IMR-90 (cell line): ENCODE results near the gene SEC24D. TPM values are rescaled to one million over a fixed set of nuclear protein-coding genes. Genes with fewer than 3 reads are reported as not detected.

ENCODE experiments used
- ATAC-seq: fragments of 200-7000 bp; cut with Tn5 transposase; 2 replicates; pipeline ENCODE4 v1.9.1; 2020; ENCODE audit warnings: low read depth, mild to moderate bottlenecking, moderate library complexity
- BruUV-seq: library from RNA; stranded (reverse); fragments of 400-500 nt; replicated peaks from 2 replicates; lab custom pipeline; 2021; lab: Mats Ljungman, UMichigan
- CTCF ChIA-PET: fragments of 300-600 bp; formaldehyde crosslinking; extraction: SDS; loops from one replicate; lab custom pipeline; 2021; ENCODE audit warnings: antibody characterized with exemption; lab: Yijun Ruan, JAX
- POLR2A ChIA-PET: fragments of 300-600 bp; sonication (Branson Sonifier 250); formaldehyde crosslinking; loops from one replicate; lab custom pipeline; 2022; ENCODE audit warnings: antibody characterized with exemption; ENCODE audit not compliant: unreplicated experiment; lab: Charles Lee
- DNase-seq: peaks from one replicate; pipeline ENCODE4 v3.0.0; 2013
- H2AFZ ChIP-seq: replicated peaks from 2 replicates; pipeline ENCODE3; 2013; ENCODE audit warnings: low read length, mild to moderate bottlenecking; ENCODE audit not compliant: poor library complexity
- H2AK5ac ChIP-seq: 2 replicates; pipeline ENCODE4 v1.6.1; 2013; ENCODE audit warnings: low read depth, low read length, inconsistent platforms
- H2AK9ac ChIP-seq: replicated peaks from 2 replicates; pipeline ENCODE3; 2013; ENCODE audit warnings: mild to moderate bottlenecking, low read depth, low read length, moderate library complexity; ENCODE audit not compliant: poor library complexity
- H2BK120ac ChIP-seq: 2 replicates; pipeline ENCODE4 v1.6.1; 2013; ENCODE audit warnings: low read depth, low read length, inconsistent platforms
- H2BK15ac ChIP-seq: 3 replicates; pipeline ENCODE4 v1.6.1; 2013; ENCODE audit warnings: low read depth, low read length, inconsistent platforms
- H2BK20ac ChIP-seq: 2 replicates; pipeline ENCODE4 v1.6.1; 2013; ENCODE audit warnings: low read depth, mild to moderate bottlenecking, inconsistent platforms, low read length, moderate library complexity
- H2BK5ac ChIP-seq: 2 replicates; pipeline ENCODE4 v1.6.1; 2013; ENCODE audit warnings: mild to moderate bottlenecking, low read depth, low read length, inconsistent platforms; ENCODE audit not compliant: poor library complexity, severe bottlenecking
- H3K14ac ChIP-seq: replicated peaks from 2 replicates; pipeline ENCODE4 v1.6.1; 2013; ENCODE audit warnings: low read depth, low read length, inconsistent platforms
- H3K18ac ChIP-seq: 2 replicates; pipeline ENCODE4 v1.6.1; 2013; ENCODE audit warnings: low read depth, low read length, control low read depth
- H3K23ac ChIP-seq: 2 replicates; pipeline ENCODE4 v1.6.1; 2013; ENCODE audit warnings: low read depth, low read length, inconsistent platforms
- H3K27ac ChIP-seq: 2 replicates; pipeline ENCODE4 v1.5.1; 2013; ENCODE audit warnings: mild to moderate bottlenecking, control low read depth, low read length; ENCODE audit not compliant: insufficient read depth
- H3K27me3 ChIP-seq: 2 replicates; pipeline ENCODE4 v1.6.1; 2013; ENCODE audit warnings: low read length; ENCODE audit not compliant: control insufficient read depth, insufficient read depth
- H3K36me3 ChIP-seq: 2 replicates; pipeline ENCODE4 v1.6.1; 2013; ENCODE audit warnings: low read length, mixed read lengths; ENCODE audit not compliant: control insufficient read depth, insufficient read depth
- H3K4ac ChIP-seq: 2 replicates; pipeline ENCODE4 v1.6.1; 2013; ENCODE audit warnings: low read depth, low read length, inconsistent platforms
- H3K4me1 ChIP-seq: 2 replicates; pipeline ENCODE4 v1.6.1; 2013; ENCODE audit warnings: low read length, mixed read lengths; ENCODE audit not compliant: control insufficient read depth, insufficient read depth
- H3K4me2 ChIP-seq: 2 replicates; pipeline ENCODE4 v1.6.1; 2013; ENCODE audit warnings: low read depth, mild to moderate bottlenecking, control low read depth, low read length, moderate library complexity
- H3K4me3 ChIP-seq: 2 replicates; pipeline ENCODE4 v1.5.1; 2013; ENCODE audit warnings: low read depth, mild to moderate bottlenecking, control low read depth, low read length, moderate library complexity; ENCODE audit not compliant: insufficient read depth
- H3K56ac ChIP-seq: 2 replicates; pipeline ENCODE4 v1.6.1; 2013; ENCODE audit warnings: low read length, inconsistent platforms; ENCODE audit not compliant: insufficient read depth; ENCODE audit errors: extremely low read depth
- H3K79me1 ChIP-seq, 2 experiments: 2 replicates each; pipeline ENCODE4 v1.6.1; 2013; ENCODE audit warnings: low read length in 2 of 2, inconsistent platforms in 1 of 2, low read depth in 1 of 2
- H3K9ac ChIP-seq: 2 replicates; pipeline ENCODE4 v1.6.1; 2013; ENCODE audit warnings: low read depth, low read length, control low read depth
- H3K9me1 ChIP-seq: 2 replicates; pipeline ENCODE4 v1.6.1; 2013; ENCODE audit warnings: low read length, inconsistent platforms; ENCODE audit not compliant: insufficient read depth
- H3K9me3 ChIP-seq: 2 replicates; pipeline ENCODE4 v1.6.1; 2013; ENCODE audit warnings: low read length; ENCODE audit not compliant: control insufficient read depth, insufficient read depth
- H4K20me1 ChIP-seq: 2 replicates; pipeline ENCODE4 v1.6.1; 2013; ENCODE audit warnings: low read length, inconsistent platforms; ENCODE audit not compliant: insufficient read depth
- H4K5ac ChIP-seq: 2 replicates; pipeline ENCODE4 v1.6.1; 2013; ENCODE audit warnings: mild to moderate bottlenecking, low read depth, low read length, control low read depth
- H4K8ac ChIP-seq, 2 experiments: 2 replicates each; pipeline ENCODE4 v1.6.1; 2013; ENCODE audit warnings: low read depth in 2 of 2, low read length in 2 of 2, control low read depth in 1 of 2, inconsistent platforms in 1 of 2
- H4K91ac ChIP-seq: 2 replicates; pipeline ENCODE4 v1.6.1; 2013; ENCODE audit warnings: low read depth, low read length, inconsistent platforms; ENCODE audit not compliant: insufficient read depth
- CEBPB ChIP-seq: IDR thresholded peaks from 2 replicates; pipeline ENCODE4 v1.6.1; 2012; ENCODE audit warnings: low read depth, low read length, improper control_type of control experiment
- CHD1 ChIP-seq: IDR thresholded peaks from 2 replicates; pipeline ENCODE4 v1.6.1; 2012; ENCODE audit warnings: low read depth, low read length, improper control_type of control experiment
- FOS ChIP-seq: fragments of 150-350 bp; IDR thresholded peaks from 2 replicates; pipeline ENCODE4 v1.6.1; 2016; ENCODE audit warnings: low read depth, low read length
- NFE2L2 ChIP-seq: fragments of 150-350 bp; IDR thresholded peaks from 2 replicates; pipeline ENCODE4 v1.6.1; 2016; ENCODE audit warnings: low read depth, mild to moderate bottlenecking, low read length
- POLR2A ChIP-seq: IDR thresholded peaks from 2 replicates; pipeline ENCODE4 v1.6.1; 2012; ENCODE audit warnings: mild to moderate bottlenecking, low read depth, low read length
- RAD21 ChIP-seq: IDR thresholded peaks from 2 replicates; pipeline ENCODE4 v1.6.1; 2012; ENCODE audit warnings: low read length, improper control_type of control experiment
- RCOR1 ChIP-seq: IDR thresholded peaks from 2 replicates; pipeline ENCODE4 v1.6.1; 2012; ENCODE audit warnings: mild to moderate bottlenecking, low read length, improper control_type of control experiment; ENCODE audit not compliant: insufficient replicate concordance
- RFX5 ChIP-seq: IDR thresholded peaks from 2 replicates; pipeline ENCODE4 v1.8.0; 2012; ENCODE audit warnings: low read depth, mild to moderate bottlenecking, low read length, moderate library complexity
- WGBS, 2 experiments: methylation state at CpG; one replicate each; pipeline versions ENCODE4 v1.1.5 to v1.1.7; 2013; ENCODE audit warnings: missing lambda C conversion rate in 2 of 2; ENCODE audit not compliant: insufficient read length in 1 of 2; ENCODE audit errors: extremely low coverage in 2 of 2; 5-methylcytosine and 5-hydroxymethylcytosine counted together
- dilution Hi-C: fragments of 300-500 bp; cut with HindIII; formaldehyde crosslinking; loops from one replicate; pipeline ENCODE4 v1.14.3; 2018; ENCODE audit warnings: low sequenced_read_pairs; ENCODE audit not compliant: unreplicated experiment
- in situ Hi-C: fragments of 300-500 bp; cut with MboI; formaldehyde crosslinking; loops from 3 replicates; pipeline ENCODE4 v1.14.3; 2019; ENCODE audit warnings: low sequenced_read_pairs, inconsistent platforms, mixed read lengths
- intact Hi-C: fragments of 100-400 bp; cut with micrococcal nuclease; formaldehyde crosslinking; loops from 2 replicates; pipeline ENCODE4 v1.10.0; 2022
- polyA plus RNA-seq, 3 experiments: library from polyadenylated mRNA; depleted of rRNA; stranded (reverse); fragments of >200 nt; gene quantifications; 2 replicates each; pipeline ENCODE4 v1.2.3, GENCODE V29; 2012; ENCODE audit warnings: low replicate concordance in 1 of 3
- total RNA-seq: library from RNA; depleted of rRNA; stranded (reverse); fragments of >200 nt; gene quantifications from 2 replicates; pipeline ENCODE4 v1.2.3, GENCODE V29; 2012

SEC24D gene
- total and polyA plus RNA-seq, 2 of the 4 experiments (the other 2 are of a cell fraction): 93.2 to 111 TPM

- TF ChIP-seq NFE2L2 (no peak), CEBPB (no peak)
Measured at GRCh38 chr4:118834960-118835569, 861 bp downstream of the SEC24D start (continued).

GRCh38 chr4:118834070-118834469, 1.9 kb downstream of the SEC24D start:
- H2AFZ ChIP-seq: no peak overlapping the region
- H2BK20ac ChIP-seq: no peak overlapping the region
- intact Hi-C loops (loop anchor here (2.0 kb wide), 2 partner anchors 55 to 135 kb away; partner anchors contain the start of gene SYNPO2), dilution Hi-C loops (no loop called here), in situ Hi-C loops (no loop called here)
- ATAC-seq: no peak
- DNase-seq: no peak
- no peaks in the 10 kb centered on the region for H3K27me3 ChIP-seq
- H2BK15ac ChIP-seq: no peak overlapping the region
- H3K23ac ChIP-seq: peak overlapping the region; percentile 4; the same call in 1 of the 2 replicates
- no peak overlapping the region for H4K8ac ChIP-seq
- peak overlapping the region; percentile 92 for H3K4me2 ChIP-seq
- H2AK9ac ChIP-seq: no peak overlapping the region
- no peak overlapping the region for H3K56ac ChIP-seq
- ChIA-PET CTCF (no interaction called here), POLR2A (interaction anchor here (1.2 kb wide), 1 partner anchor 17 kb away, joined by 6 read pairs; no protein-coding TSS in a partner anchor)
- peaks cover 28% of the 10 kb centered on the region for H3K36me3 ChIP-seq
- TF ChIP-seq RCOR1: no peak
- peak; percentile 17; the same call in 1 of the 2 replicates for TF ChIP-seq FOS
- TF ChIP-seq POLR2A: no peak; the same call in 1 of the 2 replicates
- TF ChIP-seq NFE2L2: no peak
- TF ChIP-seq RFX5: no peak
- TF ChIP-seq CHD1: no peak
- TF ChIP-seq RAD21: no peak
- H3K9me1 ChIP-seq: peaks cover 9% of the 10 kb centered on the region
- H3K9me3 ChIP-seq: no peaks in the 10 kb centered on the region
- H3K9ac ChIP-seq: no peak overlapping the region
- no peak overlapping the region for H3K4ac ChIP-seq
- H3K4me1 ChIP-seq: peaks cover 6% of the 10 kb centered on the region
- H3K79me1 ChIP-seq: peaks cover 0 to 38% of the 10 kb centered on the region in 2 experiments; a peak in 2 of 4 replicates
- no peak overlapping the region for H2BK120ac ChIP-seq
- H3K27ac ChIP-seq: no peak overlapping the region
- H3K18ac ChIP-seq: no peak overlapping the region
- peak overlapping the region; percentile 8; the same call in 1 of the 2 replicates for H3K14ac ChIP-seq
- no peak overlapping the region for H4K5ac ChIP-seq
- peak overlapping the region; percentile 35 for H2BK5ac ChIP-seq
- peaks cover 55% of the 10 kb centered on the region for H4K20me1 ChIP-seq
- H4K91ac ChIP-seq: no peak overlapping the region
- WGBS, 2 experiments: no CpG with 5 or more reads among the region's 4 CpGs
- H2AK5ac ChIP-seq: no peak overlapping the region
- peak overlapping the region; percentile 28 for H3K4me3 ChIP-seq
- BruUV-seq: no TSS peak
